Transverse colon (tissue), 4 donors: ENCODE results near the gene ASCC2.

Source experiments
- EP300 ChIP-seq: sonication (generic); formaldehyde crosslinking; IDR thresholded peaks from one replicate; pipeline ENCODE4 v1.6.1; 2017; ENCODE audit warnings: antibody characterized with exemption, low read depth
- POLR2AphosphoS5 ChIP-seq, 3 donors: sonication (generic); formaldehyde crosslinking; IDR thresholded peaks; one replicate each; pipeline ENCODE4 v1.6.1; 2016; ENCODE audit warnings: antibody characterized with exemption in 3 of 3
- TF ChIP-seq, protein P1 (sequence below), 5 experiments: fragments of 200-600 bp in 3 of 5; fragments of 450-650 bp in 2 of 5; sonication (generic) in 3 of 5; IDR thresholded peaks; 1 replicate in 2 of 5; 2 replicates in 3 of 5; pipeline ENCODE4 v1.5.1; 2016 to 2017; ENCODE audit warnings: antibody characterized with exemption in 5 of 5, inconsistent platforms in 3 of 5, mild to moderate bottlenecking in 2 of 5, moderate library complexity in 1 of 5

DNA sequence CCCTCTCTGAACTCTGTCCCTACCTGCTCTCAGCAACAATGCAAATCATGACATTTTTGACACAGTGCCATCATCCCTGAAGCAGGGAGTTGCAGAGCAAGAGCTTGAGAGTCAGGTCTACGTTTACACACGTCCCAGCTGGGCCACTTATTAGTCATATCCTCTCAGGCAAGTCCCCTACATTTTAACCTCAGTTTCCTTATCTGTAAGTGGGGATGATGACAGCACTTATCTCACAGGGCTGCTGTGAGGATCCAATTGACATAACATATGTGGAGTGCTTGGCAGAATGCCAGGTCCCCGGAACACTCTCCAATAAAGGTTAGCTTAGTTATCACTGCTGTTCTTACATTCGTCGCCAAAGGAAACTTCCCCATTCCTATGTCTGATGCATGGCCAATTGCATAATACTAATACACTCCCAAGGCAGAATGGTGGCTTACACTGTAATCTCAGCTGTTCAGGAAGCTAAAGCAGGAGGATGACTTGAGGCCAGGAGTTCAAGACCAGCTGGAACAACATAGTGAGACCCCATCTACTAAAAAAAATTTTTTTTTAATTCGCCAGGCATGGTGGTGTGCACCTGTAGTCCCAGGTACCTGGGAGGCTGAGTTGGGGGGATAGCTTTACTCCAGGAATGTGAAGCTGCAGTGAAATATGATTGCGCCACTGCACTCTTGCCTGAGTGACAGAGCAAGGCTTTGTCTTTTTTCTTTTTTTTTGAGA lies 16.6 kb downstream of the ASCC2 start:
- TF ChIP-seq, protein P1, sequence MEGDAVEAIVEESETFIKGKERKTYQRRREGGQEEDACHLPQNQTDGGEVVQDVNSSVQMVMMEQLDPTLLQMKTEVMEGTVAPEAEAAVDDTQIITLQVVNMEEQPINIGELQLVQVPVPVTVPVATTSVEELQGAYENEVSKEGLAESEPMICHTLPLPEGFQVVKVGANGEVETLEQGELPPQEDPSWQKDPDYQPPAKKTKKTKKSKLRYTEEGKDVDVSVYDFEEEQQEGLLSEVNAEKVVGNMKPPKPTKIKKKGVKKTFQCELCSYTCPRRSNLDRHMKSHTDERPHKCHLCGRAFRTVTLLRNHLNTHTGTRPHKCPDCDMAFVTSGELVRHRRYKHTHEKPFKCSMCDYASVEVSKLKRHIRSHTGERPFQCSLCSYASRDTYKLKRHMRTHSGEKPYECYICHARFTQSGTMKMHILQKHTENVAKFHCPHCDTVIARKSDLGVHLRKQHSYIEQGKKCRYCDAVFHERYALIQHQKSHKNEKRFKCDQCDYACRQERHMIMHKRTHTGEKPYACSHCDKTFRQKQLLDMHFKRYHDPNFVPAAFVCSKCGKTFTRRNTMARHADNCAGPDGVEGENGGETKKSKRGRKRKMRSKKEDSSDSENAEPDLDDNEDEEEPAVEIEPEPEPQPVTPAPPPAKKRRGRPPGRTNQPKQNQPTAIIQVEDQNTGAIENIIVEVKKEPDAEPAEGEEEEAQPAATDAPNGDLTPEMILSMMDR (IDR thresholded peaks at IDR 0.05) = peak in 2 of 5 experiments; percentile 11 to 20
- peak in 2 of 3 donors; percentile 22 to 56 for TF ChIP-seq POLR2AphosphoS5 (IDR thresholded peaks at IDR 0.05)
- TF ChIP-seq EP300 = no peak
